Duodenal mucosa (tissue), 2 donors: ENCODE data around the gene CCNE1.

Experiments used
- H3K27ac ChIP-seq: one replicate; pipeline ENCODE4 v1.7.0; 2013; ENCODE audit warnings: low read depth, low read length
- H3K27me3 ChIP-seq, 2 donors: one replicate each; pipeline ENCODE4 v1.7.0; 2013; ENCODE audit warnings: low read length in 2 of 2, control low read depth in 1 of 2; ENCODE audit not compliant: insufficient read depth in 2 of 2, control insufficient read depth in 1 of 2
- H3K36me3 ChIP-seq, 2 donors: one replicate each; pipeline ENCODE4 v1.7.0; 2013; ENCODE audit warnings: low read length in 2 of 2, control low read depth in 1 of 2; ENCODE audit not compliant: insufficient read depth in 2 of 2, control insufficient read depth in 1 of 2
- H3K4me1 ChIP-seq, 2 donors: one replicate each; pipeline ENCODE4 v1.7.0; 2013; ENCODE audit warnings: low read length in 2 of 2, control low read depth in 1 of 2; ENCODE audit not compliant: insufficient read depth in 2 of 2, control insufficient read depth in 1 of 2
- H3K4me3 ChIP-seq, 2 donors: one replicate each; pipeline ENCODE4 v1.7.0; 2013; ENCODE audit warnings: low read length in 2 of 2, low read depth in 1 of 2
- H3K9ac ChIP-seq, 2 donors: one replicate each; pipeline ENCODE4 v1.7.0; 2013; ENCODE audit warnings: low read length in 2 of 2, low read depth in 1 of 2
- H3K9me3 ChIP-seq, 2 donors: one replicate each; pipeline ENCODE4 v1.7.0; 2013; ENCODE audit warnings: low read length in 2 of 2, control low read depth in 1 of 2; ENCODE audit not compliant: control insufficient read depth in 1 of 2

The CCNE1 gene

GRCh38 chr19:29805031-29805965, 6.5 kb upstream of the CCNE1 start:
- Histone ChIP-seq H3K9me3 (no peaks in the 10 kb centered on the region), H3K36me3 (no peaks in the 10 kb centered on the region), H3K27me3 (no peaks in the 10 kb centered on the region), H3K4me1 (no peaks in the 10 kb centered on the region), H3K4me3 (no peak overlapping the region), H3K27ac (no peak overlapping the region), H3K9ac (no peak overlapping the region)

DNA sequence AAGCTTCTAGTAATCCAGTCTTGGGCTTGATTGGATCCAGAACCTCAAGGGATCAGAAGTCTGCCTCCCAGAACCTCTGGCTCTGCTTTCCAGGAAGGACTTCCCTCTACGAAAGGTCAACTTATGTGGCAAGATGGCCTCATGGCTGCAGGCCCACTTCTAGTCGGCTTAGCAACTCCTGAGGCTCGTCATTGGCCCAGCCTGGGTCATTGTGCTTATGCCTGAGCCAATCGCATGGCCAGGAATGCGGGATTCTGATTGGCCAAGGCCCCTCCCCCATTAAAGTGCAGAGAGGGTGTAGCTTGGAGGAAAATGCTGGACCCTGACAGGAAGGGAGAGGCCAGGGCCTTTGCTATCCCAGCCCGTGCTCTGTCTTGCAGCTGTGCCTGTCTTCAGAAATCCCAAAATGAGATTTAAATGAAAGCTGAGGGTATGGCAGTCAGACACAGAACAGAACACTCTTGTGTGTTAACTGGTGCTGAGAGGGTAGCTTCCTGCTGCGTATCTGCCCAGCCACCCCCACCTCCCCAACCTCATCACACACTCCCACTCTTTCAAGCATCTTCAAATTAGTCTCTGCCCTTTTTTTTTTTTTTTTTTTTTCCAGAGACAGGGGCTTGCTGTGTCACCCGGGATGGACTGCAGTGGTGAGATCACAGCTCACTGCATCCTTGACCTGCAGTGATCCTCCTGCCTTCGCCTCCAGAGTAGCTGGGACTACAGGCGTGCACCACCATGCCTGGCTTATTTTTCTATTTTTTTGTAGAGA, 5.5 kb upstream of the CCNE1 start:
- H3K9me3 ChIP-seq: no peaks in the 10 kb centered on the region
- peaks cover 4 to 8% of the 10 kb centered on the region in 2 donors for H3K4me1 ChIP-seq
- no peaks in the 10 kb centered on the region for H3K36me3 ChIP-seq
- H3K9ac ChIP-seq: no peak overlapping the region
- no peak overlapping the region for H3K4me3 ChIP-seq
- H3K27me3 ChIP-seq: no peaks in the 10 kb centered on the region
- H3K27ac ChIP-seq: no peak overlapping the region

GRCh38 chr19:29807178-29807577, 4.6 kb upstream of the CCNE1 start:
- Histone ChIP-seq H3K4me3 (no peak overlapping the region), H3K27ac (no peak overlapping the region), H3K9me3 (no peaks in the 10 kb centered on the region), H3K36me3 (no peaks in the 10 kb centered on the region), H3K27me3 (no peaks in the 10 kb centered on the region), H3K9ac (no peak overlapping the region), H3K4me1 (peaks cover 4 to 8% of the 10 kb centered on the region in 2 donors)

DNA sequence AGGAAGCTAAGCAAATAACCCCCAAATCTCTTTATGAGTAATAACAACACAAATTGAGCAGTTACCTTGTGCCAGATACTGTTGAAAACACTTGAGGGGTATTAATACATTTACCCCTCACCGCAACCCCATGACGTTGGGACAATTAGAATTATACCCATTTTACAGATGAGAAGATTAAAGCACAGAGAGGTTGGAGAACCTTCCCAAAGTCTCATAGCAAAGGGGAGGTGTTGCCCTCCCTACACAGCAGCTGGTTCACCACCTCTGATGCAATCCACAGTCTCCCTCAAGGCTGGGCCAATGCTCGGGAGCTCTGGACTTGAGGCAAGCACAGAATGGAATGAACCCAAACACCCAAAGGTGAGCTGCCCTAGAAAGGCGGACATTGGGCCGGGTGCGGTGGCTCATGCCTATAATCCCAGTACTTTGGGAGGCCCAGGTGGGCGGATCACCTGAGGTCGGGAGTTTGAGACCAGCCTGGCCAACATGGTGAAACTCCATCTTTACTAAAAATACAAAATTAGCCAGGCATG, 3.9 kb upstream of the CCNE1 start:
- Histone ChIP-seq H3K9me3 (no peaks in the 10 kb centered on the region), H3K4me1 (peaks cover 4 to 8% of the 10 kb centered on the region in 2 donors), H3K9ac (no peak overlapping the region), H3K4me3 (no peak overlapping the region), H3K36me3 (no peaks in the 10 kb centered on the region), H3K27ac (no peak overlapping the region), H3K27me3 (no peaks in the 10 kb centered on the region)

- no peaks in the 10 kb centered on the region for H3K9me3 ChIP-seq
- H3K4me1 ChIP-seq: peaks cover 4 to 8% of the 10 kb centered on the region in 2 donors
- no peak overlapping the region for H3K9ac ChIP-seq
- no peak overlapping the region for H3K27ac ChIP-seq
- no peaks in the 10 kb centered on the region for H3K27me3 ChIP-seq
- no peaks in the 10 kb centered on the region for H3K36me3 ChIP-seq
- H3K4me3 ChIP-seq: no peak overlapping the region
Observed at GRCh38 chr19:29809795-29810503, 1.8 kb upstream of the CCNE1 start.

DNA sequence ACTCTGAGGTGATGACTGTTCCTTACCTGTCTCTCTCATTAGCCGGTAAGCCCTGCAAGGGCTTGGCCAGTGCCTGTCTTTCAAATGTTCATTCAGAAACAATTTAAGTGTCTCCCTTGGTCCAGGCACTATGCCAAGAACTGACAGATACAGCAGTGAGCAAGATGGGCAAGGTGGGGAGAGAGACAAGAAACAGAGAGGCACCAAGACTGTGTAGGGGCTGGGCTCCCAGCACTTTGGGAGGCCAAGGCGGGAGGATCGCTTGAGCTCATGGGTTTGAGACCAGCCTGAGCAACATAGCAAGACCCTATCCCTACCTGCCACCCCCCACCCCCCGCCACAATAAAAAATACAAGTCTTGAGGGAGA, 1.3 kb upstream of the CCNE1 start:
- no peaks in the 10 kb centered on the region for H3K9me3 ChIP-seq
- H3K9ac ChIP-seq: peak overlapping the region in 1 of 2 donors; percentile 71
- no peaks in the 10 kb centered on the region for H3K27me3 ChIP-seq
- H3K27ac ChIP-seq: peak overlapping the region; percentile 52
- peak overlapping the region in 1 of 2 donors; percentile 74 for H3K4me3 ChIP-seq
- no peaks in the 10 kb centered on the region for H3K36me3 ChIP-seq
- H3K4me1 ChIP-seq: peaks cover 4 to 8% of the 10 kb centered on the region in 2 donors

DNA sequence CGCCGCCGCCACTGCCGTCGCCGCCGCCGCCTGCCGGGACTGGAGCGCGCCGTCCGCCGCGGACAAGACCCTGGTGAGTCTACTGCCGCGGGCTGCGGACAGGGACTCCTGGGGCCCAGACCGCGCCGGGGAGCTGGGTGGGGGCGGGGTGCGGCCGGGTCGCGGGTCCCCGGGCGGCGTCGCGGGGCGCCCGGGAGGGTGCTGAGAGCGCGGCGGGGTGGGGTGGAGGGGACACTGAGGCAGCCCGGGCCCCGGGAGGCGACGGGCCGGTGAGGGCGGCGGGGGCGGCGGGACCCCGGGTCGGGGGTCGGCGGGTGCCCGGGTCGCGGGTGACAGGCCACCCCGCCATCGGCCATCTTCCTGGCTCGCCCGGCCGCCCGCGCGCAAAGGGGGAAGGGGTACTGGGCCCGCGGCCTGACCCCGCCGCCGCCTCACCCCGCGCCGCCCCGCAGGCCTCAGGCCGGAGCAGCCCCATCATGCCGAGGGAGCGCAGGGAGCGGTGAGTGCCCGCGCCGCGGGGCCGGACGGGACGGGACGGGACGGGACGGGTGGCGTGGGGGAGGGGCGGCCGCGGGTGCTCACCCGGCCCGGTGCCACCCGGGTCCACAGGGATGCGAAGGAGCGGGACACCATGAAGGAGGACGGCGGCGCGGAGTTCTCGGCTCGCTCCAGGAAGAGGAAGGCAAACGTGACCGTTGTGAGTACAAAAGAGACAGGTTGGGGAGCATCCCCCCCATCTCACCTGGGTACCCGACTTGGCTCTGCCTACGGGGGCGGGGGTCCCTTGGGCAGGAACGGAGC, 489 bp downstream of the CCNE1 start:
- Histone ChIP-seq H3K27ac (no peak overlapping the region), H3K9ac (no peak overlapping the region), H3K9me3 (no peaks in the 10 kb centered on the region), H3K36me3 (peaks cover 3 to 4% of the 10 kb centered on the region in 2 donors), H3K4me3 (peak overlapping the region; percentile 53 to 57), H3K4me1 (peaks cover 4 to 8% of the 10 kb centered on the region in 2 donors), H3K27me3 (no peaks in the 10 kb centered on the region)

DNA sequence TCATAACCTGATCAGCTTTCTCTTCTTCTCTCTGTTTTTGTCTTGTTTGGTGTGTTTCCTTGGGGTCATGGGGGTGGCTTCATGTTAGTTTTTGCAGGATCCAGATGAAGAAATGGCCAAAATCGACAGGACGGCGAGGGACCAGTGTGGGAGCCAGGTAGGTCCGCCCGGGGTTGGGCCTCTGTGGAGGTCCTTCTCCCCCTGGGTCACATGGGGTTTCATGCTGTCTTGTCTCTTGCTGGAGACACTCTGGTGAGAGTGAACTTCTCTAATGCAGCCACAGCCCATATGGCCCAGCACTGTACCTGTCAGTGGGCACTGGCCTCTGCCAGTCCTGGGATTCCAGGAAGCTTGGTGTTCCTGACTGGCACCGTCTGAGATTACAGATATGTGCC, 1.1 kb downstream of the CCNE1 start:
- Histone ChIP-seq H3K36me3 (peaks cover 5% of the 10 kb centered on the region in 2 donors), H3K27ac (no peak overlapping the region), H3K4me1 (peaks cover 4 to 8% of the 10 kb centered on the region in 2 donors), H3K9me3 (no peaks in the 10 kb centered on the region), H3K9ac (no peak overlapping the region), H3K4me3 (peak overlapping the region; percentile 53 to 57), H3K27me3 (no peaks in the 10 kb centered on the region)

- Histone ChIP-seq H3K4me3 (no peak overlapping the region), H3K27ac (no peak overlapping the region), H3K4me1 (peaks cover 4 to 8% of the 10 kb centered on the region in 2 donors), H3K36me3 (peaks cover 5% of the 10 kb centered on the region in 2 donors), H3K27me3 (no peaks in the 10 kb centered on the region), H3K9ac (no peak overlapping the region), H3K9me3 (no peaks in the 10 kb centered on the region)
Observed at GRCh38 chr19:29813642-29814041, 1.9 kb downstream of the CCNE1 start.
